ENCODE results near the gene NTM. TPM values are rescaled to one million over a fixed set of nuclear protein-coding genes. Genes with fewer than 3 reads are reported as not detected.

Gene NTM
- total RNA-seq, 4 donors from 2014 or later: 0.78 to 1.1 (median 0.88) TPM; not detected in 1

GRCh38 chr11:131612533-131612932, 242.1 kb downstream of the NTM start:
- Histone ChIP-seq H3K27ac (no peak overlapping the region), H3K36me3 (no peaks in the 10 kb centered on the region), H3K4me3 (replicated peaks in 1 of 3) (no peak overlapping the region), H3K4me1 (no peaks in the 10 kb centered on the region), H3K27me3 (no peaks in the 10 kb centered on the region), H3K9me3 (no peaks in the 10 kb centered on the region)
- TF ChIP-seq CTCF (IDR thresholded peaks at IDR 0.05): no peak
- no peak for TF ChIP-seq POLR2A (IDR thresholded peaks at IDR 0.05)
- intact Hi-C loops (cut with DNase I): no loop called here
- 90% methylated on average over 5 of the region's 5 CpGs for WGBS, 2 donors
- DNase-seq: no peak

GRCh38 chr11:131614631-131615030, 244.2 kb downstream of the NTM start:
- no peaks in the 10 kb centered on the region for H3K36me3 ChIP-seq
- WGBS, 2 donors: 85 to 89% methylated on average over 5 of the region's 5 CpGs
- no peak for TF ChIP-seq POLR2A (IDR thresholded peaks at IDR 0.05)
- no peak for TF ChIP-seq CTCF (IDR thresholded peaks at IDR 0.05)
- DNase-seq: no peak
- no peaks in the 10 kb centered on the region for H3K4me1 ChIP-seq
- no peak overlapping the region for H3K27ac ChIP-seq
- no peaks in the 10 kb centered on the region for H3K27me3 ChIP-seq
- H3K9me3 ChIP-seq: no peaks in the 10 kb centered on the region
- intact Hi-C loops (cut with DNase I): no loop called here
- H3K4me3 ChIP-seq (replicated peaks in 1 of 3): no peak overlapping the region

- no peaks in the 10 kb centered on the region for H3K9me3 ChIP-seq
- H3K27ac ChIP-seq: no peak overlapping the region
- no peaks in the 10 kb centered on the region for H3K27me3 ChIP-seq
- no peak for DNase-seq
- H3K4me1 ChIP-seq: no peaks in the 10 kb centered on the region
- no peak overlapping the region for H3K4me3 ChIP-seq (replicated peaks in 1 of 3)
- no peak for TF ChIP-seq POLR2A (IDR thresholded peaks at IDR 0.05)
- no peak for TF ChIP-seq CTCF (IDR thresholded peaks at IDR 0.05)
- no peaks in the 10 kb centered on the region for H3K36me3 ChIP-seq
- WGBS, 2 donors: 86 to 88% methylated on average over 10 to 11 of the region's 11 CpGs
- intact Hi-C loops (cut with DNase I): no loop called here
These were observed 245.2 kb downstream of the NTM start for GRCh38 chr11:131615611-131616010.

DNA sequence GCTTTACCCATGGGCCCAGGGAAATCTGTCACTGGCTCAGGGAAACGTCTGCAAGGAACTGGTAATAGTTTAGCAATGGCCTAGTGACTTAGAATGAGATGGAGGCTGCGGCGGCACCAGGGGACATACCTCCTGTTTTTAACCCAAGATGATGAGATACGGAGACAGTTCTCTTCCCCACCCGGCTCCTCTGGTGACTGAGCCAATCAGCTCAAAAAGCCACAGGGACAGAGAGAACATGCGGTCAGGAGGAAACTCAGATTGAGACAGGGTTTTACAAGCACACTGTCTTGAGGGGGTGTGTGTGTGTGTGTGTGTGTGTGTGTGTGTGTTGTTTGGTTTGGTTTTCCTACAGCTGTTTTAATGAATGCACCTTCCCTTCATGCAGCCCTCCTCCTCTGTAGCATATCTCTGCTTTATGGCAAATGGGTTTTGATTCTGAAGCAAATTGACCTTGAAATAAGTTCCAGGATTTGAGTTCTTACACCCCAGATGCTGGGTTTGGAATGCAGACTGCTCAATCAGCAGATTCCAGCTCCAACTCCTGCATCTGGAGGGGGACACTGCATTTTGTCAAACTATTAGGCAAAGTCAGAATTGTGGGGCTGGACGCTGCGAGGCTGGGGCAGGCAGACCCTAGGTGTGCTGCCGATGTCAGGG, 246.2 kb downstream of the NTM start:
- Histone ChIP-seq H3K4me1 (no peaks in the 10 kb centered on the region), H3K27me3 (no peaks in the 10 kb centered on the region), H3K27ac (no peak overlapping the region), H3K9me3 (no peaks in the 10 kb centered on the region), H3K36me3 (no peaks in the 10 kb centered on the region), H3K4me3 (replicated peaks in 1 of 3) (no peak overlapping the region)
- whole genome bisulfite sequencing, 2 donors: 64 to 73% methylated on average over 9 of the region's 9 CpGs
- intact Hi-C loops (cut with DNase I): no loop called here
- no peak for TF ChIP-seq CTCF (IDR thresholded peaks at IDR 0.05)
- no peak for TF ChIP-seq POLR2A (IDR thresholded peaks at IDR 0.05)
- DNase-seq: no peak

- H3K27me3 ChIP-seq: no peaks in the 10 kb centered on the region
- intact Hi-C loops (cut with DNase I): no loop called here
- no peak overlapping the region for H3K4me3 ChIP-seq (replicated peaks in 1 of 3)
- DNase-seq: no peak
- H3K9me3 ChIP-seq: no peaks in the 10 kb centered on the region
- TF ChIP-seq CTCF (IDR thresholded peaks at IDR 0.05): no peak
- no peak for TF ChIP-seq POLR2A (IDR thresholded peaks at IDR 0.05)
- H3K27ac ChIP-seq: no peak overlapping the region
- no peaks in the 10 kb centered on the region for H3K36me3 ChIP-seq
- 87 to 91% methylated on average over 5 of the region's 5 CpGs for WGBS, 2 donors
- no peaks in the 10 kb centered on the region for H3K4me1 ChIP-seq
These were observed 247.8 kb downstream of the NTM start for GRCh38 chr11:131618201-131618600.
